WTC11 (cell line): ENCODE data around the gene EYS.

Experiments
- ATF1 ChIP-seq: sonication (generic); formaldehyde crosslinking; IDR thresholded peaks from 2 replicates; pipeline ENCODE4 v1.8.1; 2023; ENCODE audit warnings: mild to moderate bottlenecking, moderate library complexity, missing genetic modification reagents
- ESRRA ChIP-seq: sonication (generic); formaldehyde crosslinking; IDR thresholded peaks from 2 replicates; pipeline ENCODE4 v1.8.1; 2022; ENCODE audit warnings: mild to moderate bottlenecking, missing genetic modification reagents, borderline replicate concordance
- HMGA2 ChIP-seq: fragments of 250-450 bp; sonication (Bioruptor Pico); IDR thresholded peaks from 2 replicates; pipeline ENCODE4 v1.4.0; 2021; ENCODE audit warnings: mild to moderate bottlenecking, moderate library complexity
- NFYB ChIP-seq: sonication (generic); formaldehyde crosslinking; conservative IDR thresholded peaks from 2 replicates; pipeline ENCODE4 v1.8.0; 2022; ENCODE audit warnings: low read depth, missing genetic modification reagents
- RELA ChIP-seq: sonication (generic); formaldehyde crosslinking; IDR thresholded peaks from 2 replicates; pipeline ENCODE4 v1.8.1; 2022; ENCODE audit warnings: missing genetic modification reagents, mild to moderate bottlenecking, borderline replicate concordance
- TEAD4 ChIP-seq: sonication (generic); formaldehyde crosslinking; IDR thresholded peaks from 2 replicates; pipeline ENCODE4 v1.8.0; 2022; ENCODE audit warnings: mild to moderate bottlenecking, missing genetic modification reagents
- TP53 ChIP-seq: sonication (generic); formaldehyde crosslinking; IDR thresholded peaks from 2 replicates; pipeline ENCODE4 v1.8.1; 2023; ENCODE audit warnings: mild to moderate bottlenecking, missing genetic modification reagents
- TF ChIP-seq, protein P1 (sequence below): fragments of 200-600 bp; IDR thresholded peaks from 2 replicates; pipeline ENCODE4 v1.8.0; 2022; ENCODE audit warnings: antibody characterized with exemption

DNA sequence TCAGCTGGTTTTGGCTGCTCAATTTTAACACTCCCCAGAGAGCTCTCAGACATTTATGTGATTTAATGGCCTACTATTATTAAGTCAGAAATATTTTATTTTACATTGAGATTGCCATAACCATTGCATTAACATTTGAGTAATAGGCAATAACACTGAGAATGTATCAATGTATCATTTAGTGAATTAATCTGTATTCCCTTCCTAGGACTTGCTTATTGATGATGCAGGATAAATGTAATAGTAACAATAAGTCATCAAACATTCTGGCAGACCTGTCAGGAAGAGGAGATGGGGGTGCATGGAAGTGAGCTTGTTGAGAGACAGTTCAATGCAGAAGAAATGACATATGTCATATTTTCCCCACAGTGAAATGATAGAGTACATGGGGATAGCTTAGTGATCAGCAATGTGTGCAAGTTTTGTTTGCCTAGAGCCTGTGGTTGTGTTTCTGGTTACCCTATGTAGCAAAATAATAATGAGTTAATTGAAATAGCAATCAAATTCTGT is 458.9 kb downstream of the EYS start:
- TF ChIP-seq, protein P1, sequence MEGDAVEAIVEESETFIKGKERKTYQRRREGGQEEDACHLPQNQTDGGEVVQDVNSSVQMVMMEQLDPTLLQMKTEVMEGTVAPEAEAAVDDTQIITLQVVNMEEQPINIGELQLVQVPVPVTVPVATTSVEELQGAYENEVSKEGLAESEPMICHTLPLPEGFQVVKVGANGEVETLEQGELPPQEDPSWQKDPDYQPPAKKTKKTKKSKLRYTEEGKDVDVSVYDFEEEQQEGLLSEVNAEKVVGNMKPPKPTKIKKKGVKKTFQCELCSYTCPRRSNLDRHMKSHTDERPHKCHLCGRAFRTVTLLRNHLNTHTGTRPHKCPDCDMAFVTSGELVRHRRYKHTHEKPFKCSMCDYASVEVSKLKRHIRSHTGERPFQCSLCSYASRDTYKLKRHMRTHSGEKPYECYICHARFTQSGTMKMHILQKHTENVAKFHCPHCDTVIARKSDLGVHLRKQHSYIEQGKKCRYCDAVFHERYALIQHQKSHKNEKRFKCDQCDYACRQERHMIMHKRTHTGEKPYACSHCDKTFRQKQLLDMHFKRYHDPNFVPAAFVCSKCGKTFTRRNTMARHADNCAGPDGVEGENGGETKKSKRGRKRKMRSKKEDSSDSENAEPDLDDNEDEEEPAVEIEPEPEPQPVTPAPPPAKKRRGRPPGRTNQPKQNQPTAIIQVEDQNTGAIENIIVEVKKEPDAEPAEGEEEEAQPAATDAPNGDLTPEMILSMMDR: no peak
- TF ChIP-seq HMGA2 (CRISPR knock-in tag) (no peak), NFYB (CRISPR knock-in tag) (no peak), ESRRA (no peak), ATF1 (CRISPR knock-in tag) (no peak), RELA (CRISPR knock-in tag) (no peak), TP53 (CRISPR knock-in tag) (no peak), TEAD4 (CRISPR knock-in tag) (no peak)
